ENCODE results near the gene SRGAP1. TPM values are rescaled to one million over a fixed set of nuclear protein-coding genes. Genes with fewer than 3 reads are reported as not detected.
"Not testable (repeated sequence)": the region's sequence is repeated elsewhere in the genome, so short reads cannot be mapped to it uniquely, and the experiment has no call there.

The SRGAP1 gene
- total RNA-seq, 1 donor from 2014 or later: 49.3 TPM

DNA sequence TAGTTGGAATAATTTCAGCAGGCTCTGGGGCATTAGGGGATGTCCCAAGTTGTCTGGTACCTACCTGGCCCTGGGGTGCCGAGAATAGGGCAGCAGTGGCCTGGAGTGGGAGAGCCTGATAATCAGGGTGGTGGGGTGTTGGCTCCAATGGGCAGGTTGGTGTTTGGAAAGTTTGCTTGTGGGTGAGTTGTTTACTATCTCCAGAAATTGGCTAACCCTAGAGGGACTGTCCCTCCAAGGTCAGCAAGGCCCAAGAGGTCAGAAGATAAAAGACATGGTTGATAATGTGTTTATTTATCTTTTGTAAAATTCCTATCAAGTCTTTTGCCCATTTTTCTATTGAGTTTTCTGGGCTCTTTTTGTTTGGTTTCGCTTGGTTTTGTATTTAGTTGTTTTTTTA, 272.5 kb downstream of the SRGAP1 start:
- Mint-ChIP-seq H3K27me3 (ENCODE audit: unreplicated experiment) (no peaks in the 10 kb centered on the region), H3K4me3 (ENCODE audit: unreplicated experiment) (no peak overlapping the region), H3K9me3 (ENCODE audit: unreplicated experiment) (no peaks in the 10 kb centered on the region), H3K36me3 (ENCODE audit: low read depth, unreplicated experiment) (peaks cover 32% of the 10 kb centered on the region), H3K27ac (ENCODE audit: unreplicated experiment) (no peak overlapping the region), H3K4me1 (ENCODE audit: unreplicated experiment) (no peaks in the 10 kb centered on the region)
- TF ChIP-seq, protein P1, sequence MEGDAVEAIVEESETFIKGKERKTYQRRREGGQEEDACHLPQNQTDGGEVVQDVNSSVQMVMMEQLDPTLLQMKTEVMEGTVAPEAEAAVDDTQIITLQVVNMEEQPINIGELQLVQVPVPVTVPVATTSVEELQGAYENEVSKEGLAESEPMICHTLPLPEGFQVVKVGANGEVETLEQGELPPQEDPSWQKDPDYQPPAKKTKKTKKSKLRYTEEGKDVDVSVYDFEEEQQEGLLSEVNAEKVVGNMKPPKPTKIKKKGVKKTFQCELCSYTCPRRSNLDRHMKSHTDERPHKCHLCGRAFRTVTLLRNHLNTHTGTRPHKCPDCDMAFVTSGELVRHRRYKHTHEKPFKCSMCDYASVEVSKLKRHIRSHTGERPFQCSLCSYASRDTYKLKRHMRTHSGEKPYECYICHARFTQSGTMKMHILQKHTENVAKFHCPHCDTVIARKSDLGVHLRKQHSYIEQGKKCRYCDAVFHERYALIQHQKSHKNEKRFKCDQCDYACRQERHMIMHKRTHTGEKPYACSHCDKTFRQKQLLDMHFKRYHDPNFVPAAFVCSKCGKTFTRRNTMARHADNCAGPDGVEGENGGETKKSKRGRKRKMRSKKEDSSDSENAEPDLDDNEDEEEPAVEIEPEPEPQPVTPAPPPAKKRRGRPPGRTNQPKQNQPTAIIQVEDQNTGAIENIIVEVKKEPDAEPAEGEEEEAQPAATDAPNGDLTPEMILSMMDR (IDR thresholded peaks at IDR 0.05; ENCODE audit: unreplicated experiment): no peak
- DNase-seq (ENCODE audit: low spot score): no peak

DNA sequence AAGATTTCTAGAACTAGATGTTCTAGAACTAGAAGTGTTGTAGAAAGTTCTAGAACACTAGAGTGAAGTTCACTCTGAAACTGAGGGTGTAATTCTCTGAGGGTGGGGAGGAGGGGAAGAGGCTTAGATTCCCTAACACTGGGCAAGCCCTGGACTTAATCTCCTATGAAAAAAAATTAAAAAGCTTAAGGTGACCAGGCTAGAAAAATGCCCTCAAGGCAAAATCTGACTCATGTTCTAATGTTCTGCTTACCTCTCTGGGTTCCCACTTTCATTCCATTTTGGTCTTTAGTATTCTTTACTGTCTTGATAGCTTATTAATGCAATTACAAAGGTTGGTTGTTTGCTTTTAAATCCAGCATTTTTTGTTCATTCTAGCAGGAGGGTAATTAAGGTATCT, 276.1 kb downstream of the SRGAP1 start:
- Mint-ChIP-seq H3K9me3 (ENCODE audit: unreplicated experiment) (no peaks in the 10 kb centered on the region), H3K4me3 (ENCODE audit: unreplicated experiment) (no peak overlapping the region), H3K36me3 (ENCODE audit: low read depth, unreplicated experiment) (peaks cover 16% of the 10 kb centered on the region), H3K27me3 (ENCODE audit: unreplicated experiment) (no peaks in the 10 kb centered on the region), H3K4me1 (ENCODE audit: unreplicated experiment) (no peaks in the 10 kb centered on the region), H3K27ac (ENCODE audit: unreplicated experiment) (no peak overlapping the region)
- DNase-seq (ENCODE audit: low spot score): no peak
- TF ChIP-seq, protein P1 (IDR thresholded peaks at IDR 0.05; ENCODE audit: unreplicated experiment): no peak

DNA sequence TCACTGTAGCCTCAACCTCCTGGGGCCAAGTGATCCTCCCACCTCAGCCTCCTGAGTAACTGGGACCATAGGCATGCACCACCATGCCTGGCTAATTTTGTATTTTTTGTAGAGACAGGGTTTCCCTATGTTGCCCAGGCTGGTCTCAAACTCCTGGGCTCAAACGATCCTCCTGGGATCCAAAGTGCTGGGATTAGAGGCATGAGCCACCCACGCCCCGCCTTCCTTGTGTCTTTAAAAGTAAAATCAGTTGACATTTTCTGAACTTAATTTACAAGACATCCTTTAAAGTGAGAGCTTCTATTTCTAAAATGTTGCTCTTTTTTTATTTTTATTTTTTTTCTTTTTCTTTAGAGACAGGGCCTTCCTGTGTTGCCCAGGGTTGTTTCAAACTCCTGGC, 276.6 kb downstream of the SRGAP1 start:
- not testable (repeated sequence) for DNase-seq (ENCODE audit: low spot score)

DNA sequence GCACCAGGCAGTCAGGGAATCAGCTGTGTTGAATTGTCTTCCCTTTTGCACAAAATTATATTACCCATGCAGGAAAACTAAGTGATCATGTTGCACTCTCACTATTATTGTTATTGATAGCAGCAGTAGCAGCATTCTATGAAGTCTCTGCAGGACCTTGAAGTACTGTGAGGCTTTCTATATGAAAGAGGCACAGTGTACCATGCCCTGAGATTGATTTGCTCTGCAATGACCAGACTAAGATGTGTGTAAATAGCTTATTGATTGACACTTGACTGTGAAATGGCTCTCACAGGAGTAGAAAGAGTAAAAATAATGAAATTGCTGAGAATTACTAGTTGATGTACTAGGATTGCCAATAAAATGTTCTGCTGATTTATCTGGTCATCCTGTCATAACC, 277.7 kb downstream of the SRGAP1 start:
- TF ChIP-seq, protein P1 (IDR thresholded peaks at IDR 0.05; ENCODE audit: unreplicated experiment): no peak
- Mint-ChIP-seq H3K4me3 (ENCODE audit: unreplicated experiment) (no peak overlapping the region), H3K27ac (ENCODE audit: unreplicated experiment) (no peak overlapping the region), H3K4me1 (ENCODE audit: unreplicated experiment) (no peaks in the 10 kb centered on the region), H3K9me3 (ENCODE audit: unreplicated experiment) (no peaks in the 10 kb centered on the region), H3K27me3 (ENCODE audit: unreplicated experiment) (no peaks in the 10 kb centered on the region), H3K36me3 (ENCODE audit: low read depth, unreplicated experiment) (peaks cover 14% of the 10 kb centered on the region)
- DNase-seq (ENCODE audit: low spot score): no peak

More for the DNA sequence above, 276.6 kb downstream of the SRGAP1 start:
- peaks cover 16% of the 10 kb centered on the region for H3K36me3 Mint-ChIP-seq (ENCODE audit: low read depth, unreplicated experiment)
- not testable (repeated sequence) for H3K9me3 Mint-ChIP-seq (ENCODE audit: unreplicated experiment); H3K4me1 Mint-ChIP-seq (ENCODE audit: unreplicated experiment); H3K27ac Mint-ChIP-seq (ENCODE audit: unreplicated experiment); H3K27me3 Mint-ChIP-seq (ENCODE audit: unreplicated experiment); H3K4me3 Mint-ChIP-seq (ENCODE audit: unreplicated experiment)

DNA sequence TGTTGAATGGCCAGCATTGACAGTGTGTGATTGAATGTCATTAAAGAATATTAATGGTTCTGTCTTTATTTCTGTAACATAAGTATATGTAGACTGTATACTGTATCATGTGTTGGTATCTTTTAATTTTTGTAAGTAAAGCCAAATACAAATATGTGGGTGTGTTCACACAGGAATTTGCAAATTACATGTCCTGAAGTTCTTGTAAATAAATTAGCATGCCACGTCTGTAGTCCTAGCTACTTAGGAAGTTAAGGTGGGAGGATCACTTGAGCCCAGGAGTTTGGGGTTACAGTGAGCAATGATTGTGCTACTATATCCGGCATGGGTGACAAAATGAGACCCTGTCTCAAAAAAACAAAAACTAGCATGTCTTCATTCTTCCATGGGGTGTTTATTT, 278.5 kb downstream of the SRGAP1 start:
- DNase-seq (ENCODE audit: low spot score): no peak
- H3K9me3 Mint-ChIP-seq (ENCODE audit: unreplicated experiment): no peaks in the 10 kb centered on the region
- H3K36me3 Mint-ChIP-seq (ENCODE audit: low read depth, unreplicated experiment): peaks cover 18% of the 10 kb centered on the region
- no peak overlapping the region for H3K4me3 Mint-ChIP-seq (ENCODE audit: unreplicated experiment)
- H3K27me3 Mint-ChIP-seq (ENCODE audit: unreplicated experiment): no peaks in the 10 kb centered on the region
- no peak overlapping the region for H3K27ac Mint-ChIP-seq (ENCODE audit: unreplicated experiment)
- TF ChIP-seq, protein P1 (IDR thresholded peaks at IDR 0.05; ENCODE audit: unreplicated experiment): no peak
- no peaks in the 10 kb centered on the region for H3K4me1 Mint-ChIP-seq (ENCODE audit: unreplicated experiment)

DNA sequence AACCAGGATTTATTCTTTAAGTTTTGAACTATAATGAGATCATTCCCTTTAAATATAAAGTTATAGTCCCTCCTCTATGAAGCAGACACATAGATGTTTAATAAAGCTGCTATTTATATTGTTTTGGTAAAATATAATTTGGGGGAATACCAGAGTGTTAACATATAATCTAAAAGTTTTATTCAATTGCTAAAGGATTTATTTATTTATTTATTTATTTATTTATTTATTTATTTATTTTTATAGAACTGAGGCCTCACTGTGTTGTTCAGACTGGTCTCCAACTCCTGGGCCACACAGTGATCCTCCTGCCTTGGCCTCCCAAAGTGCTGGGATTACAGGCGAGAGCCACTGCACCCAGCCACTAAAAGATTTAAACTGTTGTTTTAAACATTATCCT, 278.9 kb downstream of the SRGAP1 start:
- no peaks in the 10 kb centered on the region for H3K27me3 Mint-ChIP-seq (ENCODE audit: unreplicated experiment)
- no peak overlapping the region for H3K4me3 Mint-ChIP-seq (ENCODE audit: unreplicated experiment)
- TF ChIP-seq, protein P1 (IDR thresholded peaks at IDR 0.05; ENCODE audit: unreplicated experiment): no peak
- DNase-seq (ENCODE audit: low spot score): no peak
- H3K36me3 Mint-ChIP-seq (ENCODE audit: low read depth, unreplicated experiment): peaks cover 22% of the 10 kb centered on the region
- no peak overlapping the region for H3K27ac Mint-ChIP-seq (ENCODE audit: unreplicated experiment)
- no peaks in the 10 kb centered on the region for H3K9me3 Mint-ChIP-seq (ENCODE audit: unreplicated experiment)
- H3K4me1 Mint-ChIP-seq (ENCODE audit: unreplicated experiment): no peaks in the 10 kb centered on the region

Data from endothelial cell (in vitro differentiated cells).